ENCODE measurements around the gene PIGV. TPM values are rescaled to one million over a fixed set of nuclear protein-coding genes. Genes with fewer than 3 reads are reported as not detected.
"Not testable (repeated sequence)": the region's sequence is repeated elsewhere in the genome, so short reads cannot be mapped to it uniquely, and the experiment has no call there.

The PIGV gene
- total RNA-seq, 1 donor from 2014 or later = 14.2 TPM

GRCh38 chr1:26797627-26798026 lies 9.9 kb downstream of the PIGV start:
- TF ChIP-seq, protein P1, sequence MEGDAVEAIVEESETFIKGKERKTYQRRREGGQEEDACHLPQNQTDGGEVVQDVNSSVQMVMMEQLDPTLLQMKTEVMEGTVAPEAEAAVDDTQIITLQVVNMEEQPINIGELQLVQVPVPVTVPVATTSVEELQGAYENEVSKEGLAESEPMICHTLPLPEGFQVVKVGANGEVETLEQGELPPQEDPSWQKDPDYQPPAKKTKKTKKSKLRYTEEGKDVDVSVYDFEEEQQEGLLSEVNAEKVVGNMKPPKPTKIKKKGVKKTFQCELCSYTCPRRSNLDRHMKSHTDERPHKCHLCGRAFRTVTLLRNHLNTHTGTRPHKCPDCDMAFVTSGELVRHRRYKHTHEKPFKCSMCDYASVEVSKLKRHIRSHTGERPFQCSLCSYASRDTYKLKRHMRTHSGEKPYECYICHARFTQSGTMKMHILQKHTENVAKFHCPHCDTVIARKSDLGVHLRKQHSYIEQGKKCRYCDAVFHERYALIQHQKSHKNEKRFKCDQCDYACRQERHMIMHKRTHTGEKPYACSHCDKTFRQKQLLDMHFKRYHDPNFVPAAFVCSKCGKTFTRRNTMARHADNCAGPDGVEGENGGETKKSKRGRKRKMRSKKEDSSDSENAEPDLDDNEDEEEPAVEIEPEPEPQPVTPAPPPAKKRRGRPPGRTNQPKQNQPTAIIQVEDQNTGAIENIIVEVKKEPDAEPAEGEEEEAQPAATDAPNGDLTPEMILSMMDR (IDR thresholded peaks at IDR 0.05) = no peak

DNA sequence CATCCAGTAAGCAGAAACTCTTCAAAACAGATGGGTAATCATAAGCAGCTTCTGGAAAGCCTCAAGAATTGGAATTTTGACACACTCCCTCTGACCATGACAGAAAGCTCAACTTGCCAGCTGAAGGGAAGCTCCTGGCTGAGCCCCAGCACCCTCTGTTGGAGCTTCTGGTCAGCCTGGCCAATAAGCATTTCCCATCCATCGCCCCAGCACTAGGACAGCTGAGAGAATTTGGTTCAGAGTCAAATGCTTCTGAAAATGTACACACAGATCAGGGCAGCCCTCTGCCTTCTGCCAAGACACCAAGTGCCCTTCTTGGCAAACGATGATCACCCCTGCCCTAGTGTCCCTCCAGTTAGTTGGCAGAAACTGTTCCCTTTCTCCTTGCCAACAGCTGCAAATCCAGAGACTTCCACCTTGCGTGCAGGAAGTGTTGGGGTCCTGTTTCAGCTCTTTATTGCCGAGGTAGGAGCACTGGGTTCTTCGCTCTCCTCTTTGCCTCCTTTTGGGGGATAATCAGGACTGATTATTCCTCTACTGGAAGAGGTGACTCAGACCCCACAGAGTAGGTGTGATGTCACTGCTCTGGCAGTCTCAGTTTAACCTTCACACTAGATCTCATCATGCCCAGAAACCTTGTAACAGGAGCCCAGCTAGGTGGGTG lies 11.9 kb downstream of the PIGV start:
- TF ChIP-seq, protein P1 (IDR thresholded peaks at IDR 0.05) = no peak
- H3K4me3 Mint-ChIP-seq (ENCODE audit: unreplicated experiment) = no peak overlapping the region
- peaks cover 3% of the 10 kb centered on the region for H3K36me3 Mint-ChIP-seq (ENCODE audit: unreplicated experiment)
- no peaks in the 10 kb centered on the region for H3K27me3 Mint-ChIP-seq (ENCODE audit: unreplicated experiment)
- no peak for DNase-seq (ENCODE audit: extremely low spot score, unreplicated experiment)
- peak overlapping the region; percentile 73 for H3K27ac Mint-ChIP-seq (ENCODE audit: unreplicated experiment)
- H3K4me1 Mint-ChIP-seq (ENCODE audit: unreplicated experiment) = peaks cover 23% of the 10 kb centered on the region
- no peaks in the 10 kb centered on the region for H3K9me3 Mint-ChIP-seq (ENCODE audit: unreplicated experiment)

More at GRCh38 chr1:26797627-26798026, 9.9 kb downstream of the PIGV start:
- H3K27ac Mint-ChIP-seq (ENCODE audit: unreplicated experiment) = peak overlapping the region; percentile 45
- no peak for DNase-seq (ENCODE audit: extremely low spot score, unreplicated experiment)
- peaks cover 23% of the 10 kb centered on the region for H3K4me1 Mint-ChIP-seq (ENCODE audit: unreplicated experiment)
- H3K9me3 Mint-ChIP-seq (ENCODE audit: unreplicated experiment) = no peaks in the 10 kb centered on the region
- peaks cover 5% of the 10 kb centered on the region for H3K36me3 Mint-ChIP-seq (ENCODE audit: unreplicated experiment)
- H3K27me3 Mint-ChIP-seq (ENCODE audit: unreplicated experiment) = no peaks in the 10 kb centered on the region
- H3K4me3 Mint-ChIP-seq (ENCODE audit: unreplicated experiment) = no peak overlapping the region

DNA sequence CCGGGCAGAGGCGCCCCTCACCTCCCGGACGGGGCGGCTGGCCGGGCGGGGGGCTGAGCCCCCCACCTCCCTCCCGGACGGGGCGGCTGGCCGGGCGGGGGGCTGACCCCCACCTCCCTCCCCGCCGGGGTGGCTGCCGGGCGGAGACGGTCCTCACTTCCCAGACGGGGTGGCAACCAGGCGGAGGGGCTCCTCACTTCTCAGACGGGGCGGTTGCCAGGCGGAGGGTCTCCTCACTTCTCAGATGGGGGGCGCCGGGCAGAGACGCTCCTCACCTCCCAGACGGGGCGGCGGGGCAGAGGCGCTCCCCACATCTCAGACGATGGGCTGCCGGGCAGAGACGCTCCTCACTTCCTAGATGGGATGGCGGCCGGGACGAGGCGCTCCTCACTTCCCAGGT lies 16.2 kb downstream of the PIGV start:
- not testable (repeated sequence) for H3K27me3 Mint-ChIP-seq (ENCODE audit: unreplicated experiment); H3K4me3 Mint-ChIP-seq (ENCODE audit: unreplicated experiment); DNase-seq (ENCODE audit: extremely low spot score, unreplicated experiment); H3K36me3 Mint-ChIP-seq (ENCODE audit: unreplicated experiment); H3K27ac Mint-ChIP-seq (ENCODE audit: unreplicated experiment); H3K9me3 Mint-ChIP-seq (ENCODE audit: unreplicated experiment)
- peaks cover 16% of the 10 kb centered on the region for H3K4me1 Mint-ChIP-seq (ENCODE audit: unreplicated experiment)

GRCh38 chr1:26810105-26810504 lies 22.4 kb downstream of the PIGV start:
- H3K36me3 Mint-ChIP-seq (ENCODE audit: unreplicated experiment); H3K4me3 Mint-ChIP-seq (ENCODE audit: unreplicated experiment); H3K27ac Mint-ChIP-seq (ENCODE audit: unreplicated experiment); H3K27me3 Mint-ChIP-seq (ENCODE audit: unreplicated experiment); H3K4me1 Mint-ChIP-seq (ENCODE audit: unreplicated experiment); DNase-seq (ENCODE audit: extremely low spot score, unreplicated experiment); H3K9me3 Mint-ChIP-seq (ENCODE audit: unreplicated experiment): not testable (repeated sequence)
- TF ChIP-seq, protein P1 (IDR thresholded peaks at IDR 0.05) = peak; percentile 82

DNA sequence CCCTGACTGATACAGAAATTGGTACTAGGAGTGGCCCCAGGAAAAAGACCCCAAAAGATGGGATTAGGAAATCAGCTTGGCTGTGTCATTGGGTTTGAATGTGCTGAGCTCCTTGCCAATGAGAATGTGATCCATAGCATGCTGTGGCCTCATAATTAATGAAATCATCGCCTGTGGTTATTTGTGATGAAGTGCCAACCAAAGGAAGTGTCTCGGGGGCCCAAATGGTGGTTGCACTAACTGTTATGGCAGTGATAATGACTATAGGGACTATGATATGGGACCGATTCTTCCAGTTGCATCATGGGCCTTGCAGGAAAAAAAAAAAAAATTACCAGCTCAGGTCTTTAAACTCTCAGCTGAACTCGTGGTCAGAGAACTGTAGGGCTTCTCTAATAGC lies 23.3 kb downstream of the PIGV start:
- Mint-ChIP-seq H3K36me3 (ENCODE audit: unreplicated experiment) (no peaks in the 10 kb centered on the region), H3K4me3 (ENCODE audit: unreplicated experiment) (no peak overlapping the region), H3K4me1 (ENCODE audit: unreplicated experiment) (peaks cover 2% of the 10 kb centered on the region), H3K9me3 (ENCODE audit: unreplicated experiment) (no peaks in the 10 kb centered on the region), H3K27me3 (ENCODE audit: unreplicated experiment) (no peaks in the 10 kb centered on the region), H3K27ac (ENCODE audit: unreplicated experiment) (no peak overlapping the region)
- no peak for DNase-seq (ENCODE audit: extremely low spot score, unreplicated experiment)
- TF ChIP-seq, protein P1 (IDR thresholded peaks at IDR 0.05) = no peak
